PC-3 (cell line): ENCODE data around the gene CELSR2. TPM values are rescaled to one million over a fixed set of nuclear protein-coding genes. Genes with fewer than 3 reads are reported as not detected.

Source experiments
- ATAC-seq: fragments of 200-7000 bp; cut with Tn5 transposase; 2 replicates; pipeline ENCODE4 v1.9.1; 2020; ENCODE audit warnings: mild to moderate bottlenecking, moderate library complexity
- BruUV-seq: library from RNA; stranded (reverse); fragments of 400-500 nt; replicated peaks from 2 replicates; lab custom pipeline; 2021; lab: Mats Ljungman, UMichigan
- CTCF ChIA-PET: fragments of 300-600 bp; sonication (Branson Sonifier 250); formaldehyde crosslinking; loops from one replicate; lab custom pipeline; 2022; ENCODE audit warnings: antibody characterized with exemption; lab: Charles Lee
- POLR2A ChIA-PET: fragments of 300-600 bp; sonication (Branson Sonifier 250); formaldehyde crosslinking; loops from one replicate; lab custom pipeline; 2022; ENCODE audit warnings: antibody characterized with exemption; ENCODE audit not compliant: unreplicated experiment; lab: Charles Lee
- DNase-seq: peaks from one replicate; pipeline ENCODE4 v3.0.0-alpha.2; 2015
- H2AFZ ChIP-seq: fragments of 300-600 bp; sonication (generic); 2 replicates; pipeline ENCODE4 v1.6.0; 2016; ENCODE audit warnings: antibody characterized with exemption, low read length
- H3F3A ChIP-seq: fragments of 300-600 bp; sonication (generic); one replicate; pipeline ENCODE4 v1.6.0; 2017; ENCODE audit warnings: antibody characterized with exemption, low read length, control low read depth, mild to moderate bottlenecking; ENCODE audit not compliant: unreplicated experiment
- H3K27ac ChIP-seq: fragments of 300-600 bp; sonication (generic); 2 replicates; pipeline ENCODE4 v1.5.1; 2016; ENCODE audit warnings: mild to moderate bottlenecking, low read length
- H3K27me3 ChIP-seq: fragments of 300-600 bp; sonication (generic); 2 replicates; pipeline ENCODE4 v1.6.1; 2016; ENCODE audit warnings: low read length, mixed read lengths
- H3K36me3 ChIP-seq: fragments of 300-600 bp; sonication (generic); 2 replicates; pipeline ENCODE4 v1.6.1; 2016; ENCODE audit warnings: low read depth, mixed run types, low read length, mixed read lengths
- H3K4me1 ChIP-seq: fragments of 300-600 bp; sonication (generic); 2 replicates; pipeline ENCODE4 v1.5.1; 2016; ENCODE audit warnings: low read length; ENCODE audit not compliant: insufficient read depth
- H3K4me2 ChIP-seq: fragments of 300-600 bp; sonication (generic); 2 replicates; pipeline ENCODE4 v1.6.0; 2016; ENCODE audit warnings: low read length
- H3K4me3 ChIP-seq: fragments of 300-600 bp; sonication (generic); 2 replicates; pipeline ENCODE4 v1.5.1; 2016; ENCODE audit warnings: mild to moderate bottlenecking, low read length, mixed read lengths
- H3K79me2 ChIP-seq: fragments of 300-600 bp; sonication (generic); 2 replicates; pipeline ENCODE4 v1.6.1; 2017; ENCODE audit warnings: low read length, mixed read lengths
- H3K9ac ChIP-seq: fragments of 300-600 bp; sonication (generic); 2 replicates; pipeline ENCODE4 v1.6.0; 2016; ENCODE audit warnings: mild to moderate bottlenecking, low read length
- H3K9me2 ChIP-seq: fragments of 300-600 bp; sonication (generic); replicated peaks from 2 replicates; pipeline ENCODE4 v1.6.1; 2016; ENCODE audit warnings: mixed run types, low read length, mixed read lengths
- H3K9me3 ChIP-seq: fragments of 300-600 bp; sonication (generic); 2 replicates; pipeline ENCODE4 v1.6.1; 2016; ENCODE audit warnings: low read length, mixed read lengths
- H4K20me1 ChIP-seq: fragments of 300-600 bp; sonication (generic); 2 replicates; pipeline ENCODE4 v1.6.1; 2016; ENCODE audit warnings: low read length, mixed read lengths
- EZH2 ChIP-seq: fragments of 300-600 bp; sonication (generic); IDR thresholded peaks from one replicate; pipeline ENCODE4 v1.6.1; 2017; ENCODE audit warnings: antibody characterized with exemption, mild to moderate bottlenecking, low read length; ENCODE audit not compliant: unreplicated experiment
- EZH2phosphoT487 ChIP-seq: fragments of 300-600 bp; sonication (generic); IDR thresholded peaks from 2 replicates; pipeline ENCODE4 v1.6.1; 2018; ENCODE audit warnings: mild to moderate bottlenecking, antibody characterized with exemption, low read length, borderline replicate concordance
- intact Hi-C: fragments of 100-400 bp; cut with micrococcal nuclease; formaldehyde crosslinking; loops from 2 replicates; pipeline ENCODE4 v1.9.0; 2023
- total RNA-seq: library from RNA; depleted of rRNA; stranded (reverse); fragments of >200 nt; gene quantifications from 2 replicates; pipeline ENCODE4 v1.2.3, GENCODE V29; 2014
- TF ChIP-seq, protein P1 (sequence below): fragments of 300-600 bp; sonication (generic); conservative IDR thresholded peaks from 2 replicates; pipeline ENCODE4 v1.5.1; 2017; ENCODE audit warnings: antibody characterized with exemption, low read depth, mild to moderate bottlenecking, low read length

The CELSR2 gene
- total RNA-seq, 1 experiment from 2014 or later: 3.6 TPM

- no peaks in the 10 kb centered on the region for H3K27me3 ChIP-seq
- H3K9me2 ChIP-seq: no peaks in the 10 kb centered on the region
- H3K9me3 ChIP-seq: no peaks in the 10 kb centered on the region
- H3K4me2 ChIP-seq: no peak overlapping the region
- no peaks in the 10 kb centered on the region for H3K79me2 ChIP-seq
- H3K4me1 ChIP-seq: peaks cover 20% of the 10 kb centered on the region
- TSS peak; percentile 18 for BruUV-seq
- ChIA-PET CTCF (no interaction called here), POLR2A (interaction anchor here (0.6 kb wide), 1 partner anchor 211 kb away, joined by 3 read pairs; the partner anchor contains the start of gene WDR47)
- no peak overlapping the region for H2AFZ ChIP-seq
- no peak overlapping the region for H3K4me3 ChIP-seq
- no peak overlapping the region for H3K27ac ChIP-seq
- intact Hi-C loops: no loop called here
- no peaks in the 10 kb centered on the region for H3K36me3 ChIP-seq
- H4K20me1 ChIP-seq: no peaks in the 10 kb centered on the region
- TF ChIP-seq EZH2: no peak
- TF ChIP-seq, protein P1, sequence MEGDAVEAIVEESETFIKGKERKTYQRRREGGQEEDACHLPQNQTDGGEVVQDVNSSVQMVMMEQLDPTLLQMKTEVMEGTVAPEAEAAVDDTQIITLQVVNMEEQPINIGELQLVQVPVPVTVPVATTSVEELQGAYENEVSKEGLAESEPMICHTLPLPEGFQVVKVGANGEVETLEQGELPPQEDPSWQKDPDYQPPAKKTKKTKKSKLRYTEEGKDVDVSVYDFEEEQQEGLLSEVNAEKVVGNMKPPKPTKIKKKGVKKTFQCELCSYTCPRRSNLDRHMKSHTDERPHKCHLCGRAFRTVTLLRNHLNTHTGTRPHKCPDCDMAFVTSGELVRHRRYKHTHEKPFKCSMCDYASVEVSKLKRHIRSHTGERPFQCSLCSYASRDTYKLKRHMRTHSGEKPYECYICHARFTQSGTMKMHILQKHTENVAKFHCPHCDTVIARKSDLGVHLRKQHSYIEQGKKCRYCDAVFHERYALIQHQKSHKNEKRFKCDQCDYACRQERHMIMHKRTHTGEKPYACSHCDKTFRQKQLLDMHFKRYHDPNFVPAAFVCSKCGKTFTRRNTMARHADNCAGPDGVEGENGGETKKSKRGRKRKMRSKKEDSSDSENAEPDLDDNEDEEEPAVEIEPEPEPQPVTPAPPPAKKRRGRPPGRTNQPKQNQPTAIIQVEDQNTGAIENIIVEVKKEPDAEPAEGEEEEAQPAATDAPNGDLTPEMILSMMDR: no peak
- TF ChIP-seq EZH2phosphoT487: no peak
- no peak for DNase-seq
- no peak overlapping the region for H3K9ac ChIP-seq
- H3F3A ChIP-seq: no peaks in the 10 kb centered on the region
- no peak for ATAC-seq
Measured at GRCh38 chr1:109252893-109253802, 3.8 kb downstream of the CELSR2 start.

DNA sequence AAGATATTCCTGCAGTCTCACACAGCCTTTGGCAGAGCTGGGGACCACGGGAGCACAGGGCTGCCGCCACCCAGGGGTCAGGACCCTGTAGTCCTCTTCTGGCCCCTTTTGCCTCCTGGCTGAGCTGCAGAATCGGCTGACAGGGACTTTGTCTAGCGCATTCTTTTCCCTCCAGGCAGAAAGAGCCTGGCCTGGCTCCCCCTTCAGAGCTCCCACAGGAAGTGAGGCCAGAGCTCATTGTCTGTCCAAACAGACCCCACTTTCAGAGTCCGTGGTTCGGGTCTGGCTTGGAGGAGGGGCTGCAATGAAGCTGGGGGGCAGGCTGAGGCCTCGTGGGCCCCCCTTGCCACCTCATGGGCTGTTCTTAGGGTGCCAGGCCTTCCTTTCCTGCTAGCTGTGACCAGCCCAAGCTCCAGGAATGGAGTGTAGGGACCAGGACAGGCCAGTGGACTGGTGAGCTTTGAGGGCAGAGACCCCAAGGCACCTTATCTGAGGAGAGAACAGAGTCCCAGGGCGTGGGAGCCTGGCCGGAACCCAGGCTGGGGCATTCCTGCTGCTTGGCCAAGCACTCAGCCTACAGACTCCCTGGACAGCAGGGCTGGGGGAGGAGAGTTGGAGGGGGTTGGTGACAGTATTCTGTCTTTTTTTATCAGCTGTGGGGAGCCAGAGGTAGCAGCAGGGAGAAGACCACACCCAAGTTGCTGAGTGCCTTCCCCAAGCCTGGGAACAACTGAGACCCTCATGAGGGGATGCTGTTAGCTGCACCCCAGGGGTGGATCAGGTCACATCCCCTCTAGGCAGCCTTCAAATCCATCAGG, 4.7 kb downstream of the CELSR2 start:
- intact Hi-C loops: no loop called here
- H3K4me3 ChIP-seq: no peak overlapping the region
- H2AFZ ChIP-seq: no peak overlapping the region
- no peaks in the 10 kb centered on the region for H4K20me1 ChIP-seq
- ChIA-PET CTCF (no interaction called here), POLR2A (interaction anchor here (0.6 kb wide), 1 partner anchor 212 kb away, joined by 3 read pairs; the partner anchor contains the start of gene WDR47)
- no peak overlapping the region for H3K4me2 ChIP-seq
- ATAC-seq: no peak
- H3K9me2 ChIP-seq: no peaks in the 10 kb centered on the region
- TF ChIP-seq EZH2phosphoT487: no peak
- no peak for TF ChIP-seq EZH2
- TF ChIP-seq, protein P1: no peak
- no peaks in the 10 kb centered on the region for H3K79me2 ChIP-seq
- peaks cover 19% of the 10 kb centered on the region for H3K4me1 ChIP-seq
- no peaks in the 10 kb centered on the region for H3K36me3 ChIP-seq
- no TSS peak for BruUV-seq
- no peaks in the 10 kb centered on the region for H3F3A ChIP-seq
- H3K9ac ChIP-seq: no peak overlapping the region
- no peak overlapping the region for H3K27ac ChIP-seq
- DNase-seq: no peak
- H3K27me3 ChIP-seq: no peaks in the 10 kb centered on the region
- H3K9me3 ChIP-seq: no peaks in the 10 kb centered on the region
